ENCODE measurements around the gene CEMIP. TPM values are rescaled to one million over a fixed set of nuclear protein-coding genes. Genes with fewer than 3 reads are reported as not detected.
A peak's percentile ranks its signal among the peaks of the same experiment; 100 is the strongest.

The CEMIP gene
- polyA plus RNA-seq, 3 donors = not detected

GRCh38 chr15:80988148-80988796 lies 209.1 kb downstream of the CEMIP start:
- no CpG with 5 or more reads among the region's 8 CpGs for WGBS (ENCODE audit: insufficient coverage)
- intact Hi-C loops (cut with micrococcal nuclease) = loop anchor here (5.0 to 10.0 kb wide), 2 partner anchors 34 to 47 kb away; no protein-coding TSS in a partner anchor
- no peaks in the 10 kb centered on the region for H3K36me3 ChIP-seq (replicated peaks in 1 of 2; ENCODE audit: control insufficient read depth in 1 of 2, insufficient read depth in 2 of 2, low read length in 2 of 2)
- peaks cover 64 to 66% of the 10 kb centered on the region in 2 donors for H3K4me1 ChIP-seq (ENCODE audit: control insufficient read depth in 1 of 2, insufficient read depth in 2 of 2, low read length in 2 of 2)
- TF ChIP-seq, protein P1, sequence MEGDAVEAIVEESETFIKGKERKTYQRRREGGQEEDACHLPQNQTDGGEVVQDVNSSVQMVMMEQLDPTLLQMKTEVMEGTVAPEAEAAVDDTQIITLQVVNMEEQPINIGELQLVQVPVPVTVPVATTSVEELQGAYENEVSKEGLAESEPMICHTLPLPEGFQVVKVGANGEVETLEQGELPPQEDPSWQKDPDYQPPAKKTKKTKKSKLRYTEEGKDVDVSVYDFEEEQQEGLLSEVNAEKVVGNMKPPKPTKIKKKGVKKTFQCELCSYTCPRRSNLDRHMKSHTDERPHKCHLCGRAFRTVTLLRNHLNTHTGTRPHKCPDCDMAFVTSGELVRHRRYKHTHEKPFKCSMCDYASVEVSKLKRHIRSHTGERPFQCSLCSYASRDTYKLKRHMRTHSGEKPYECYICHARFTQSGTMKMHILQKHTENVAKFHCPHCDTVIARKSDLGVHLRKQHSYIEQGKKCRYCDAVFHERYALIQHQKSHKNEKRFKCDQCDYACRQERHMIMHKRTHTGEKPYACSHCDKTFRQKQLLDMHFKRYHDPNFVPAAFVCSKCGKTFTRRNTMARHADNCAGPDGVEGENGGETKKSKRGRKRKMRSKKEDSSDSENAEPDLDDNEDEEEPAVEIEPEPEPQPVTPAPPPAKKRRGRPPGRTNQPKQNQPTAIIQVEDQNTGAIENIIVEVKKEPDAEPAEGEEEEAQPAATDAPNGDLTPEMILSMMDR (IDR thresholded peaks at IDR 0.05) = no peak
- H3K9me3 ChIP-seq (replicated peaks in 1 of 2; ENCODE audit: control insufficient read depth in 1 of 2, insufficient read depth in 1 of 2, low read length in 2 of 2) = no peaks in the 10 kb centered on the region
- H3K4me3 ChIP-seq (replicated peaks in 1 of 3; ENCODE audit: low read depth in 2 of 3, low read length in 3 of 3) = peak overlapping the region in 2 of 3 experiments; percentile 87 to 96
- Mint-ChIP-seq H3K36me3 (peaks cover 10 to 13% of the 10 kb centered on the region in 2 donors), H3K4me3 (peak overlapping the region in 1 of 2 donors; percentile 54), H3K4me1 (peaks cover 68% of the 10 kb centered on the region), H3K27ac (peak overlapping the region in 5 of 7 donors; percentile 50 to 99 (median 94)), H3K9me3 (no peaks in the 10 kb centered on the region), H3K27me3 (ENCODE audit: low read depth in 3 of 3) (peaks cover 0 to 5% (median 0%) of the 10 kb centered on the region in 3 donors)
- DNase-seq = no peak
- no peaks in the 10 kb centered on the region for H3K27me3 ChIP-seq (ENCODE audit: control insufficient read depth in 2 of 2, insufficient read depth in 2 of 2, low read length in 2 of 2)
- no peak overlapping the region for H2AFZ ChIP-seq (ENCODE audit: insufficient read depth, low read depth, low read length, poor library complexity, severe bottlenecking)
- H4K20me1 ChIP-seq (ENCODE audit: insufficient read depth, low read length) = peaks cover 5% of the 10 kb centered on the region
- H3K9ac ChIP-seq (ENCODE audit: insufficient read depth, low read length, poor library complexity, severe bottlenecking) = no peak overlapping the region
- no peak overlapping the region for H3K27ac ChIP-seq (ENCODE audit: low read depth in 1 of 2, low read length in 2 of 2)
- H3K4me2 ChIP-seq (replicated peaks; ENCODE audit: extremely low read depth, low read length, poor library complexity, severe bottlenecking) = peak overlapping the region; percentile 87
- peaks cover 54% of the 10 kb centered on the region for H3K79me2 ChIP-seq (ENCODE audit: insufficient read depth, low read length)

DNA sequence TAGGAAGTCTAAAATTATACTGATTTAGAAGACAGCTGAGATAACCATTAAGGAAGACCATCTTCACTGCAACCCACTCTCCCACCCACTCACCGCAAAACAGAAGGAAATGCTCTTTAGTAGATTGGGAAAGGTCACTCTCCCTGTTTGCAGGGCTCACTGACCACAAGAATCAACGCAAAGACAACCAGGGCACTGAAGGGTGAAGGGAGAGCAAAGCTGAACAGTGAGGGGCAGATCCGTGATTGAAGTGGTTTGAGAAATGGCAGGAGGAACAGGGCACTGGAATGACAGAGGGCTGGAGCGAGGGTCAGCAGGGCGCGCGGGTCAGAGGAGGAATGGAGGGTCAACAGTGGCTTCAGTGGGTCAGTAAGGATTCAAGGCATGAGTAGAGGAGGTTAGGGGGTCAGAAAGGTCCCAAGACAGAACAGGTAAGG lies 209.9 kb downstream of the CEMIP start:
- intact Hi-C loops (cut with micrococcal nuclease) = loop anchor here (5.0 to 10.0 kb wide), 2 partner anchors 33 to 46 kb away; no protein-coding TSS in a partner anchor
- Histone ChIP-seq H3K27ac (ENCODE audit: low read depth in 1 of 2, low read length in 2 of 2) (peak overlapping the region; percentile 80 to 85), H3K27me3 (ENCODE audit: control insufficient read depth in 2 of 2, insufficient read depth in 2 of 2, low read length in 2 of 2) (no peaks in the 10 kb centered on the region), H3K4me2 (replicated peaks; ENCODE audit: extremely low read depth, low read length, poor library complexity, severe bottlenecking) (peak overlapping the region; percentile 87), H2AFZ (ENCODE audit: insufficient read depth, low read depth, low read length, poor library complexity, severe bottlenecking) (peak overlapping the region; percentile 86), H3K9me3 (replicated peaks in 1 of 2; ENCODE audit: control insufficient read depth in 1 of 2, insufficient read depth in 1 of 2, low read length in 2 of 2) (no peaks in the 10 kb centered on the region), H3K79me2 (ENCODE audit: insufficient read depth, low read length) (peaks cover 46% of the 10 kb centered on the region), H3K9ac (ENCODE audit: insufficient read depth, low read length, poor library complexity, severe bottlenecking) (peak overlapping the region; percentile 81), H4K20me1 (ENCODE audit: insufficient read depth, low read length) (peaks cover 5% of the 10 kb centered on the region), H3K4me1 (ENCODE audit: control insufficient read depth in 1 of 2, insufficient read depth in 2 of 2, low read length in 2 of 2) (peaks cover 62 to 65% of the 10 kb centered on the region in 2 donors), H3K36me3 (replicated peaks in 1 of 2; ENCODE audit: control insufficient read depth in 1 of 2, insufficient read depth in 2 of 2, low read length in 2 of 2) (no peaks in the 10 kb centered on the region), H3K4me3 (replicated peaks in 1 of 3; ENCODE audit: low read depth in 2 of 3, low read length in 3 of 3) (peak overlapping the region; percentile 68 to 96 (median 87))
- Mint-ChIP-seq H3K36me3 (peaks cover 7 to 10% of the 10 kb centered on the region in 2 donors), H3K4me1 (peaks cover 64% of the 10 kb centered on the region), H3K9me3 (no peaks in the 10 kb centered on the region), H3K4me3 (peak overlapping the region; percentile 93 to 99), H3K27ac (peak overlapping the region; percentile 93 to 99 (median 96)), H3K27me3 (ENCODE audit: low read depth in 3 of 3) (peaks cover 0 to 5% (median under 1%) of the 10 kb centered on the region in 3 donors)
- WGBS (ENCODE audit: insufficient coverage) = 0% methylated on average over 6 of the region's 7 CpGs
- TF ChIP-seq, protein P1 (IDR thresholded peaks at IDR 0.05) = no peak
- no peak for DNase-seq
